ENCODE measurements around the gene XIRP1. TPM values are rescaled to one million over a fixed set of nuclear protein-coding genes. Genes with fewer than 3 reads are reported as not detected.

Gene XIRP1
- total RNA-seq, 1 donor from 2014 or later = not detected

DNA sequence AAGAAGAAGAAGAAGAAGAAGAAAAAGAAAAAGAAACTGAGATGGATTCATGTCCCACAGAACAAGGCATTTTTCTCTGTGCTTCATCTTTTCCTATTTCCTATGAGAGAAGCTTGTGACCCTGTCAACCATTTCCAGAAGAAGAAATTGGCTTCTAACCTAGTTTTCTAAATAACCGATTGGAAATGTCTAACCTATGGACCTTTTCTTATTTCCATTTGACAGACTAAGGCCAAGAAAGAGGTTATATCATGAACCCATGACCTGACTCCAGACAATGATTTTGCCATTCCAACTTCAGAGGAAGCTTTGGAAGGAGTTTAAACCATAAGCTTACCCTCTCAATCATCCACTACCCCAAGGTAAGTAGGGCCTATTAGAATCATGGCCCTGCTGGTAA lies 22.7 kb downstream of the XIRP1 start:
- no peak for DNase-seq (ENCODE audit: low read depth, low spot score)

DNA sequence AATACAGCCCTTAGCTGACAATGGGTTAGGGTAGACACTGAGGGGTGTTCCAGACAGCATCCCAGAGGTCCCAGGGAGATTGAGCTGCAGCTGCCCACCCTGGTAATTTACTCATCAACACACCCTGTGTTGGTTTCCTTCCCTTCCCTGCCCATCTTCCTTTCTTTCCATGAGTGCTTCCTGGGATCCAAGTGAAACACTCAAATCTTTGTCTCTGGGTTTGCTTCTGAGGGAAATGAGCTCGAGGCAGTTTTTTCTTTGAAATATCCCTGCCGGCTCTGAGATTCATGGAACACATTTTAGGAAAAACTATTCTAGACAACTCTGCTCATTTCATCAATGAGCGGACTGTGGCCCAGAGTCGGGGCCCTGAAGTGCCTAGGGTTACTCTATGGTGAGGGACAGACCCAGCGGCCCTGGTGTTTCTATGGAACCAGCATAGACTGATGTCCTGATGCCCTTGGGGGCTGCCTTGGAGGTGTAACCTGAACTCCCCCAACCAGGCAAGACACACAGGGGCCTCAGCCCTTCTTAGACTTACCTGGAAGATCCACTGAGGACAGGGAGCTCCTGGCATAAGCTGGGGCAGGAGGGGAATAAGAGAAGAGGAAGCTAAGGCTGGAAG lies 24.1 kb downstream of the XIRP1 start:
- no peak for DNase-seq (ENCODE audit: low read depth, low spot score)

DNA sequence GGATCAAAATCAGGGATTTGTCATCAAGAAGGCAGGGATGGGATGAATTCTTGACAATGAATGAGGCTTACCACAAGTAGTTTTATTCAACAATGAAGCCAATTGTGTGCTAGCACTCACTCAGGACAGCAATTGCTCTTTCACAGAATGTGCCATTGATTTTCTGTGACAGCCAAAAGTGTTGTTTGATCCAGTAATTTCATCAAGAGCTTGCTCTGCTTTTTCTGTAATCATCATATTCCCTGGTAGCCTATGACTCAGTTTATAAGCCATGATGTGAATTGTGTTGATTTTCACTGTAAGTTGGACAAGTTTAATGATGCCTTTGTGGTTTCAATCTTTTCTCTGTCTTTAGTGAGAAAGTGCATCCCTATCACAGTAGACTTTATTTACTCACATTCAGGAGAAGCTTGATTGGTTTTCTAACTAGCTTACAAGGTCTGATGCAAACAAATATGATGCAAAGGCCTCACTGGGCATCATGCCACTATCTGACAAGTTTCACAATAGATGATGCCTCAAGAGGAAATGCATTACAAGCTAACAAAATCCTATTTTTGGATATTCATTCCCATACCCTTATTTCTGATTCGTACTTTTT lies 25.4 kb downstream of the XIRP1 start:
- DNase-seq (ENCODE audit: low read depth, low spot score) = no peak

DNA sequence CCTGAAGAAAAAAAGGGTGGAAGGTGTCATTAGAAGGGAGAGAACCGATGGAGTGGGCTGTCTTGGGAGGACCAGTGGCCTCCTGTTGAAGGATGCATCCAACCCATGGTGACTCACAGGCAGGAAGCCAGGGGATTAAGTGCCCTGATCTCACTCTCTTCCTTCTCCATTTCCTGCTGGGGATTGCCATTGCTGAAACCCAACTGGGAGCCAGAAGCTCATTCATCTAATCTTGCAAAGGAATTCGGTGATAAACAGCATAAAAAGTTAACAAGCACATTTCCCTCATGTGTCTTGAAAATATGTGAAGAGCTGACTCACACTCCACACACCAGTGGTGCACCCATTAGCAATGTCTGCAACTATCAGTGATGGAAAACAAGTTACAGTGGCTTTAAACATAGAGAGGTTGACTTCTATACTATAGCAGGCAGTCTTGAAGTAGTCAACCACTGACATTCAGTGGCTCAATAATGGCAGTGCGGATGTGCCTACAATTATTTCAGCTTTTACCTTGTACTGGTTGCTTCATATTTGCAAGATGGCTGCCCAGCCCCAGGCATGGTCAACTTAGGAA lies 26.2 kb downstream of the XIRP1 start:
- no peak for DNase-seq (ENCODE audit: low read depth, low spot score)

DNA sequence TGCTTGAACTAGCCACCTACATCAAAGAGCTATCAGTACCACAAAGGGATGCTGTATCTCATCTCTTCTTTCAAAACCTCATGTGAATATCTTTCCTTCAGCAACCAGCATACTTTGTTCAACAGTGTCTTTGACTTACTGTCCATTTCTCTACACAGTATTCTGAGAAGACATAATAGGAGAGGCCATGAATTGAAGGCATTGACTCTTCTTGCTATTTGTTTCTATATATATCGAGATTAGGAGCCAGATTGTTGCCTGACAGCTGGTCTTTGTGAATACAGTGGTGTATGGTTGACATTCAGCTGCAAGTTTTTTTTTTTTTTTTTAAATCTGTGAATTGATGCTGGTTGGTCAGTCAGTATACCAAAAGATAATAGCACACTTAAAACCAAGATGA lies 26.9 kb downstream of the XIRP1 start:
- no peak for DNase-seq (ENCODE audit: low read depth, low spot score)

DNA sequence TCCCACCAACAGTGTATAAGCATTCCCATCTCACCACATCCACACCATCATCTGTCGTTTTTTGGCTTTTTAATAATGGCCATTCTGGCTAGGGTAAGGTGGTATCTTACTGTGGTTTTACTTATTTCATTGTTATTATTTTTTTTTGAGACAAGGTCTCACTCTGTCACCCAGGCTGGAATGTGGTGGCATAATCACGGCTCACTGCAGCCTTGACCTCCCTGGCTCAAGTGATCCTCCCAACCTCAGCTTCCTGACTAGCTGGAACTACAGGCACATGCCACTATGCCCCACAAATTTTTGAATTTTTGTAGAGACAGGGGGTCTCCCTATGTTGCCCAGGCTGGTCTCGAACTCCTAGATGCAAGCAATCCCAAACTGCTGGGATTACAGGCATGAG lies 28.0 kb downstream of the XIRP1 start:
- no peak for DNase-seq (ENCODE audit: low read depth, low spot score)

DNA sequence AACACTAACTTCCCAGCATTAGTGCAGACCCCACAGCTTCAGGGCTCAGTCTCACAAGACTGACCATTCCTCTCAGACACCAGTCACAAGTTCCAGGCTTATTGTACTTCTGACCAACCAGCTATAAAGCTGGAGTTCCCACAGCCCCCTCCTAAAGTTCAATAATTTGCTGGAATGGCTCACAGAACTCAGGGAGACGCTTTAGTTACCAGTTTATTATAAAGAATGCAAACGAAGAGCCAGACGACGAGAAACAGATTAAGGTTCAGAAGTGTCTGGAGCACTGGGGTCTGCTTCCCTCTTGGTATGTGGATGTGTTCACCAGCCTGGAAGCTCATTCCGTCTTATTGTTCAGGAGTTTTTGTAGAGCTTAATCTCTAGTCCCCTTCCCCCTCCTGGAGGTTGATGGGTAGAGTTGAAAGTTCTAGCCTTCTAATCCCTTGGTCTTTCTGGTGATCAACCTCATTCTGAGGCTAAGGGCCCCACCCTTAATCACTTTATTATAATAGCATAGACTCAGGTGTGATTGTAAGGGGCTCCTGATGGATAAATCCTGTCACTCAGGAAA lies 34.2 kb downstream of the XIRP1 start:
- no peak for DNase-seq (ENCODE audit: low read depth, low spot score)

DNA sequence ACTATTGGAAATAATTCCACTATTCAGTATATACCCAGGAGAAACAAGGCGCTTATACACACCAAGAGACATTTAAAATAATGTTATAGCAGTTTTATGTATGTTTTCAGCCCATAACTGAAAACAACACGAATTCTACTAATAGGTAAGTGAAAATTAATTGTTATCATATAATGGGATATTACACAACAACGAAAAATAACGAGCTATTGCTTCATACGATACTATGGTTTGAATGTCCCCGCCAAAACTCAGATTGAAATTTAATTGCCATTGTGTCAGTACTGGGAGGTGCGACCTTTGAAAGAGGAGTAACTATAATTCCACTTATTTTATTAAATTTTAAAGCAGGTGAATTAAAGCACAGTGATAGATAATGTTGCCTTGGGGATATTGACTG lies 35.0 kb downstream of the XIRP1 start:
- DNase-seq (ENCODE audit: low read depth, low spot score) = no peak

DNA sequence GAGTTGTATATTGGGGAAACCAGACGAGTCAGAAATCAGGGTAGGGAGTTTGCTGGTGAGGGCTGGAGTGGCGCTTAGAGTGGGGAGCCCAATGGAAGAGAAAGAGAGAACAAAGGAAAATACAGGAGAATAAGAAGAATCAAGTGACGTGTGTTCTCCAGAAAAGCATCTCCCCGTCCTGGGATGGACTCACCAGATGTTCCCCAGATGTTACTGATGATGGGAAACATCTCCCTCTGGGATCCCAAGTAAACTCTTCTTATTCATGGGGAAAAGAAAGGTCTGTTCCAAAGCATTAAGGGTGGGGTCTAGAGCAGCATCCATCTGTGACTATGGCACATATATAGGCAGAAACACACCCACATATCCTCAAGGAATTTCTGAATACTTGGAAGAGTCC lies 36.0 kb downstream of the XIRP1 start:
- no peak for DNase-seq (ENCODE audit: low read depth, low spot score)

DNA sequence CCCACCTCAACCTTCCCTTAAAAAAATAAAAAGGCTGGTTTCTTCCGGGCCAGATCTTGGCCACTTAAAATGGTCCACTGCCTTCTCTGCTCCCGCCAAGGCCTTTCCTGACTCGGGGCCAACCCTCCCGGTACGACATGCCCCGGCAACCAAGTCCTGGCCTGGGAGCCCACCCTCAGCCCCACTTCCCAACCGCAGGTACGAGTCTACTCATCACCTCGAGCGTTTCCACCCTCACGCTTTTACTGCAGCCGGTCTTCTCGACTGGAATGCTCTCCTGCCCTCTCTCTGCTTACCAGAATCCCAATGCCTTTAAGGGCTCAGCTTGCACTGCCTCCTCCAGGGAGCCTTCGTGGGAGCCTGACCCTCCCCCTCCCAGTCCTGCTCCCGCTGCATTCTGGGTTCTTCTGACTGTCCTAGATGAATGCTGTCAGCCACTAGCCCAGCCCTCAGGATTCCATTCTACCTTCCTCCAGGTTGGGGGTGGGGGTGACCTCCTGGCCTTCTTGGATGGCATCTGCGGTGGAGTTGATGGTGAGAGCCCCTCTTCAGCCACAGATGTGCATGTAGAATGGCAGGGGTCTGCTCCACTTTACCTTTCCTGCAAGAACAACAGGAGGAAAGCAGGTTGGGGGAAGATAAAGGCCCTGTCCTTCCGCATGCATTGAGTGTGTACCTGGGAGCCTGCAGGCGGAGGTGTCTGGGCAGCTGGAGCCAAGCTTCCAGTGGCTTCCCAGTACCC lies 37.9 kb downstream of the XIRP1 start:
- DNase-seq (ENCODE audit: low read depth, low spot score) = no peak

DNA sequence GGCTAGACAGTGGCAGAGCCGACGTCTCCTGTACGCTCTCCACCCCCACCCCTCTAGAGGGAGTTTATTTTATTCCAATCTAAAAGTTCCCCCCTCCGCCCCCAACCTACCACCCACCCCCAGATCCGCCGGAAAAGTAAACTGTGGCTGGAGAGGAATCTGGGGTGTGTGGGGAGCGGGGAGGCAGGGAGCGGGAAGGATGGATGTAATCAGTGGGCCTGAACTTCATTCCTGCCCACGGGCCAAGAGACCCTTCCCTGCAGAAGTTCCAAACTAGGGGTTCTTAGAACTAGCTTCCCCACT lies 38.5 kb downstream of the XIRP1 start:
- no peak for DNase-seq (ENCODE audit: low read depth, low spot score)

DNA sequence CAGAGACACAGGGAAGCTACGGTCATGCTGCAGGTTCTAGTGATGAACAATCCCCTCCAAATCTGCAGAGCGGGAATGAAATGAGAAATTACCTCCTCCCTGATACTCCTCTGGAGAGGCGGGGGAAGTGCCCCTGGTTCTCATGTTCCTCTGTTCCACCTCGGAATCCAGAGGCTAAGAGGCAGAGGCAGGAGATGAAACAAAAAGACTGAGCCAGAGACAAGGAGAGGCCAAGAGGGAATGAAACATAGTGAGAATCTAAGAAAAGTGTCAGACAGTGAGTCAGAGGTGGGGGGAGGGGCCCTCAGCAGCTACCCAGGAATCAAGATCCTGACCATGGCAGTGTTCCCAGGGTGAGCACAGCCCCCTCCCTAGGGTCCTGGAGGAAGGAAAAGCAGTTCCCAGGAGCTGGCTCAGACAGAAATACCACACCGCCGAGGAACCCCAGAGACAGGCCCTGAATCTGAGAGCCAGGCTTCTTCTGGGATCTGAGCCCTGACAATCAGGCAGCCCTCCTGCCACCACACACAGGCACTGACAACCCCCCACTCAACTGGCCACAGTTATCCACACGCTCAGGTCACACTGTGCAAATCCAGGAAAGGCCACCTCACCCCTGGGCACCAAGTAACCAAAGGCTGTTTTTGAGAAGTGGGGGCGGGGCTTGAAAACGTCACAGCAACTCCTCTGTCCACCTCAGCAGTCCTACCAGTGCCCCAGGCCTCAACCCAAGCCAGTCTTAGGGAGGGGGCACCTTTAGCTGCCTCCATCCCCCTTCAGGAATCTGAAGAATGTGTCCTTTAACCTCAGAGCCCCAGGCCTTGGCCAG lies 41.4 kb downstream of the XIRP1 start:
- peak; percentile 85 for DNase-seq (ENCODE audit: low read depth, low spot score)

DNA sequence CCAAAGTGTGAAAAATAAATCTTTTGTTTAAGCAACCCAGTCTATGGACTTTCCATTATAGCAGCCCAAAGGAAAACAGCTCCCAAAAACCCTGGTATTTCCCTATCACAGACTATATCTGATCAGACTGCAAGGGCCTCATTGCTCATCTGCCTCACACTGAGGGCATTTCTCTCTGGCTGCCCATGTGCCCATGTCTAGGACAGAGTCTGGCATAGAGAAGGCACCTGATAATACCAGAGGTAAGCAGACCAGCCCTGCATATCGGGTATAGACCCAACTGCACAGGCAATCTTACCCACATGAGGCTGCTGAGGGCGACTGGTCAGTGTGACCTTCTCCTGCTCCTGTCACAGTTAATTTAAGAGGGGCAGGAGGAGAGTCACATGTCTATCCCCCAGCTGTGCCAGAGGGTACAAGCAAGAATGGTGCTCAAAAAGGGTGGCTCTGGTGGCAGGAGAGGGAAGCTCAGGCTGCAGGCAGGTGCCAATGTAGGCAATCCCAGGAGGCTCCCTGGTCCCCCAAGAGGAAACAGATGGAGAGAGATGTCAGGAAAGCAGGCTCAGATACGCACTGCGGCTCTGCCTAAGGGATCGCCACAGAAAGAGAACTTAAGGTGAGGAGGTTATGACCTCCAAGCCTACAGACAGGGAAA lies 42.1 kb downstream of the XIRP1 start:
- DNase-seq (ENCODE audit: low read depth, low spot score) = no peak

DNA sequence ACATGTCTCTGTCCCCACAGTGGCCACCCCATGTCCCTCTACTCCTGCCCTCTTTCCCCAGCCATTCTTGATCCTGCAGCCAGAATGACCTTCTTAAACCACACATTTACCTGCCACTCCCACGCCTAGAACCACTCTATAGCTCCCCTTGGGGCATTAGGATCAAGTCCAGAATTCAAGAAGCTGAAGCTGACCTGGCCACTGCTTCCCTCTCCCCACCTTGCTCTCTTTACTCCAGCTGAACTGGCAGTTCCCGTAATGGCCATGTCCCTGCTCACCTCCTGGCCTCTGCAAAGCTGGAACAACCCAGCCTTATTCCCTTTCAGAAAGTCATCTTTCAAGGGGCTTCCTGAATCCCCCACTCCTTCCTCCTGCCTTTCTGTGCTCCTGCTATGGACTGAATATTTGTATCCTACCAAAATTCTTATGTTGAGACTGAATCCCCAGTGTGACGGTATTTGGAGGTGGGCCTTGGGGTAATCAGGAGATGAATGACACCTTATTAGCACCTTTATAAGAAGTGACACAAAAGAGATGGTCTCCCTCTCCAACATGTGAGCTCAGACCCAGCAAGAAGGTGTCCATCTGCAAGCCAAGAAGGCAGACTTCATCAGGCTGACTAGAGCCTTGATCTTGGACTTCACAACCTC lies 42.8 kb downstream of the XIRP1 start:
- DNase-seq (ENCODE audit: low read depth, low spot score) = no peak

DNA sequence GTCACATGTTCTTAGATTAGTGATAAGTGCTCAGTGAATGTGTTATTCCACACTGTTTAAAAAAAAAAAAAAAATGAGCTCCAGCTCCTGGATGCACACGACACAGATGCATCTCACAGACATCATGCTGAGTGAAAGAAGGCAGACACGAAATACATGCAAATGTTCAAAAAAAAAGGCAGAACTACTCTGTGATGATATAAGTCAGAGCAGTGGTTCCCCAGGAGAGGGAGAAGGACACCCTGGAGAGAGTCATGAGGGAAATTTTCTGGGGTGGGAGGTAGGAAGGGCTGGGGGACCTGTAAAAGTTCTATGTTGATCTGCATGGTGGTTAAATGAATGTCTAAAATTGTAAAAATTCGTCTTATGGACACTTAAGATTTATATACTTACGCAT lies 43.3 kb downstream of the XIRP1 start:
- no peak for DNase-seq (ENCODE audit: low read depth, low spot score)

DNA sequence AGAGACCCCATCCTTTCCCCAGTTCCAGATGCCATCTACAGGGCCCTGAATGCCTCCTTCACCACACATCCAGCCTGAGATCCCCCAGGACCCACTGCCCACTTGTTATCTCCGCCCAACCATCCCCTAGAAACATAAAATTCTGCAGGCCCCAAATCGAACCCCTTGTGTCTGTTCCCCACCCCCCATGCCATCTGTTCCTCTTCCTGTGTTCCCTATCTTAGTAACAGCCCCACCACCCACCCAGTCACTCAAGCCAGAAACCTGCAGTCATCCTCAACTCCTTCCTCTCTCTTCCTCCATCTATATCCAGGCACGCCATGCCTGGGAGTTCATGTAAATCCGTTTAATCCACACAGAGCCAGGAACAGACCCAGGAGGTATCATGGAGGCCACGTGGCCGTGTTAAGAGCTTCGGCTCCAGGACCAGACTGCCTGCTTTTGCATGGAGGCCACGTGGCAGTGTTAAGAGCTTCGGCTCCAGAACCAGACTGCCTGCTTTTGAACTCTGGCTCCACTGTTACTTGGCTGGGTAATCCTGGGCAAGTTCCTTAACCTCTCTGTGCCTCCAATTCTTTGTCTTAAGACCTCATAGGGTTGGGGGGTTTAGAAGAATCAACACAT lies 43.8 kb downstream of the XIRP1 start:
- DNase-seq (ENCODE audit: low read depth, low spot score) = no peak

DNA sequence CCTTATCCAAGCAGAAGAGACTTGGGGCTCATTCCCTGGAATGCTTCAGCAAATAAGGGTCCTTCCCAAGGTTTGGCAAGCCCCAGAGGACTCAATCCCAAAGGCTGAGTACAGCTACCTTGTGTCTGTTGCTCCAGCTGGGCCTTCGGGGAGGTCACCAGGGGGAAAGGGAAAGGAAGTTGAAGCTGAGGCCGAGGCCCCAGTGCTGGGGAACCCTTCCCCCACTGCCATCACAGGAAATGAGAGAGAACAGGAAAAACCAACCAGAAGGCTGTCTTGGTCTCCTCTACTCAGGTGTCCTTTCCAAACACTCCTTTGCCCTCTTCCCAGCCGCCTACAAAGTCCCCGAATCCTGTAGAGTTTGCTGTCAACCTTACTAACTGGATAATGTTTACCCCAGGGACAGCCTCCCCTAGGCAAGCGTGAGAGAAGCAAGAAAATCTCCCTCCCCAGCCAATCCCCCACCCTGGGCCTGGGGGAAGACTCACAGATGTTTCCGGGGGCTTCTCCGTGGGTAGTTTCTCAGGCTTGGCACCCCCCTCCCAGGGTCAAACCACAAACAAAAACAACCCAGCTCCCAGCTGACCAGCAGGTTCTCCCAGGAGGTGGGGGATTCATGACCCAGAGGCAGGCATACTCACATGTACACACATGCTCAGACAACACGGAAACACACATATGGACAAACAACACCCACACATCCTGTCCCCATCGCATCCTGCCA lies 44.5 kb downstream of the XIRP1 start:
- peak; percentile 66 for DNase-seq (ENCODE audit: low read depth, low spot score)

DNA sequence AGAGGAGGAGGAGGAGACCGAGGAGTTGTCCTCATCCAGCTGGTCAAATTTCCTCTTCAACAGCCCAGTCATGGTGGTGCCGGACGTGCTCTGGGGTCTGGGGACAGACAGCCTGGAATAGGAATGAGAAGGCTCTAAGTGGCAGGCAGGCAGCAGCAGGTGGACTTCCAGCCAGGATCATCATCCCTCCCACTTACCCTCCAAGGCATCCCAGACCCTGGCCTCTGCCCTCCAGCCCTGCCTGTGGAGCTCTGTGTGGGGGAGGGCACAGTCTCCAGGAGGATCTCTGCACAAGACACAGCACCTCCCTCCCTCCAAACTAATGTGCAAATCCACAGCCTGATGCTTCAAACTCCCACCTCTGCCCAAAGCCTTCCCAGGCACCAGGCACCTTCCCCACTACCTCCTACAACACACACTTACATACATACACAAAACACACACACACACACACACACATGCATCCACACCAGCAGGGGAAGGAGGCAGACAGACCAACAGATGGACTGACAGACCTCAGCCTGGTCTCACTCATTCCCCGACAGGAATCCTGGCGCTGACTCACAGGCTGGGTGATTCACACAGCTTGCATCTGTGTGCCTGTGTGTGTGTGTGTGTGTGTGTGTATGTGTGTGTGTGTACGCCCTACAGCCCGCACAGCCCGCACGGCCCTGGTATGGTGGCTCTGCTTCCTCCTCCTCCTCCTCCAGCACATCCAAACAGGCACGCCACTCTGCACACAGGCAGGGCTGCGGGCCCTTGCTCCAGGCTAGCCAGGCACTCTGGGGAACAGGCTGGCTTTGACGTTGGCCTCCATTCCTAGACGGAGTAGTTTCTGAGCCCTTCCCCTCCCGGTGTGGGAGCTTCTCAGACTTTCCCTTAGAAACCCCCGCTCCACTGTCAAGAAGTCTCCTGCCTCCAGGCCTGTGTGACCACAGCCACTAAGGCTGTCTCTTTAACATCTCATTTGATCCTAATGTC lies 45.5 kb downstream of the XIRP1 start:
- DNase-seq (ENCODE audit: low read depth, low spot score) = peak; percentile 93

Measured in pulmonary artery endothelial cell (primary cell).